GM19468 (cell line): Measurements from ENCODE around the gene ZIC1.

Experiments used
- ATAC-seq: cut with Tn5 transposase; IDR thresholded peaks from one replicate; pipeline ENCODE4 v1.9.1; 2021; ENCODE audit warnings: mild to moderate bottlenecking, moderate library complexity, moderate number of reproducible peaks; ENCODE audit not compliant: unreplicated experiment; ENCODE audit errors: extremely low read depth

Gene ZIC1

DNA sequence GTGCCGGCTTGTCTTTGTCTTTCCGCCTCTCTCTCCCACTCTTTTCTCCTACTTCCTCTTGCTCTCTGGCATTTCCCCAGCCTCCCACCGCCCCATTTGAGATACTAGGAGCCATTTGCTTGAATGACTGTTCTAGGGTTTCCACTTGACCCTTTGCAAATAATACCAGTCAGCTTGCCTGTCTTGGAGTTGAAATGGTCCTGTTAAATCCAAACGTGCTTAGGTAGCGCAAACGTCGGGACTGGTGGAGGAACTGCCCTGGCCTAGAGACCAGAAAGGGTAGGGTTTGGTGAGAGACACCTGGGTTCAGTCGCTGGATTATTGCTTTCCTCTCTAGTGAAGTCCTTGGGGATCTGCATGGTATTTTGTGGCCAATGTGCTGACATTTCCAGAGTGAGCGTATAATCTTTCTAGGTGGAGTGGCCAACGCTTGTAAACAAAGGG is 10.6 kb downstream of the ZIC1 start:
- ATAC-seq: no peak

GRCh38 chr3:147420353-147421183 is 11.4 kb downstream of the ZIC1 start:
- ATAC-seq: no peak

GRCh38 chr3:147421184-147421912 is 12.2 kb downstream of the ZIC1 start:
- ATAC-seq: no peak

DNA sequence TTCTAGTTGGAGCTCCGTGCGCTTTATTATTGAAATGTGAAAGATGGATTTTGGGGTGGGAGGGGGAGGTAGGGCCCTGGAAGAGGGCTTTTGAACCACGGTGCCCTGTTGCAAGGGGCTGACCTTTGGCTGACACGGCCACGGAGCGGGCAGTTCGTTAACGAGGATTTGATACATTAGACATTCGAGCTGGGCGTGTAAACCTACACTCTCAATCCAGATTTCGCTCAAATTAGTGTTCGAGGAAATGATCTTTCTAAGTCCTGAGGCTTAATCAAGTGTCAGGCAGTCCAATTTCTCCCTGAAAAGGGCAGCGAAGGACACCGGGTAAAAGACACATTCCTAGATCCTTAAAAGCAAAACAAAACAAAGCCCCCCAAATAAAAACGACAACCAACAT is 13.0 kb downstream of the ZIC1 start:
- no peak for ATAC-seq

DNA sequence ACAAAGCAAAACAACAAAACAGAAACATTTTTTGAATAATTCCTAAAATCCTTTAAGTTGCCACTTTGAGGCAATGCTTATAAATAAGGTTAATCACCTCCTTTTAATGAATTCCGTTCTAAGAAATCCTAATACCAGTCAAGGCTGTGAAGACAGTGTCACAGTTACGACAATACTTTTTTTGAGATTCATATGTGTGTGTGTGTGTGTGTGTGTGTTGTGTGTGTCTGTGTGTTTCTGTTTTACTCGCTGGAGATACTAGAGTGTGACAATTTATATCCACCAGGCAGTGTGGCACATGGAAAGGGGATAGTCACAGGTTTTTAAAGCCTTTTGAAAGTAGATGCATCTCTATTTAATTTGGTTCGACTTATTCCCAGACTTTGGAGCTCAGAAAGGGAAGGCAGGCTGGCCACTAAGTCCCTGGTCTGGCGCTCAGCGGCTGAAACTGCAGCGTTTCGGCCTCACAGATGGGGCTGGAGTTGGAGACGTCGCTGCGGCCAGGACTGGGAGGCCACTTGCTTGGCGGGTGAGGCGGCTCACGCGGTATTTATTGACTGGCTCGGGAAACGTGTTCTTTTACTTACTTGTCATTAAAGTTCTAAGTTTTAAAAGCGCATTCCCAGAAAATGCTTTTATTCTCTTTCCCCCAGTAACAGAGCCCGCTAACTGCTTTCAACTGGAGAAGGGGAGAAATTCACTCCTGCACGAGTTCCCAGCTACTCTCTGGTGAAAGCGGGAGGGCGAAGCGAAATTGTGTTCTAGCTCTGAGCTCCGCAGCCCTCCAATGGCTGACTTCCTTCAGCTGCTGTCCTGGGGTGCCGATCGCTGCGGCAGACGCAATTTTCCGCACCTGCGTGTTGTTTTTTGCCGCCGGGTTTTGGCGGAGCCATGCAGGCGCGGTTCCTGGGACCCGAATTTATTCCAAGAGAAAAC is 13.7 kb downstream of the ZIC1 start:
- ATAC-seq: no peak

DNA sequence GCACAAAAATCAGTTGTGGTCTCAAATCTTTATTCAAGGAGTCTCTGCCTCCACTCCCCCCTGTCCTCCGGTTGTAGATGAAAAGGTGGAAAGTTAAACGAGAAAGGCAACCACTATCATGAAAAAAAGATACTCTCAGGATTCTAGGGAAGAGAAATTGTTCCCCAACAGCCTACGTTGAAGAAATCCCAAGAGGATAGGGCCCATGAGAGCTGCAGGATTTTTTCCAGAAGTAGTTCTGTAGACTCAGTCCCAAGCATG is 14.3 kb downstream of the ZIC1 start:
- no peak for ATAC-seq

- no peak for ATAC-seq
Observed at GRCh38 chr3:147423798-147424580, 14.8 kb downstream of the ZIC1 start.

- no peak for ATAC-seq
Observed at GRCh38 chr3:147424581-147425387, 15.6 kb downstream of the ZIC1 start.

DNA sequence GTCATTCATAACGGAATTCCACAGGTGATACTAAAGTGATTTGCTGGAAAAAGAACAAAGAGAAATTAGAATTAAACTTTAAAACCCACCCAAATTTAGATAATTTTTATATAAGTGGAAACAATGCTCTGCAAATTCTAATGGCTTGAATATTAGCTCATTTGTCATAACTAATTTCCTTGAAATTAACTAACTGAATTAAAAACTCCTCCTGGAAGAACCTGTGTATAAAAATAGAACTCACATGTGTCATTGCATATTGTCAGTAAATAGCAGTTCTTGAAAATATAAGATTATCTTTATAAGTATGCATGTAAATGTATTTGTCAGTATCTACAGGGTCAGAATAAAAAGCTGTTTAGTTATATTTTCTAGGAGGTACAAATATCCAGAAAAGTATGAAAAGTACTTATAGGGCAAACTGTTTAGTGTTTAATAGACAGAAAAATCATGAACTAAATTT is 16.3 kb downstream of the ZIC1 start:
- ATAC-seq: no peak

GRCh38 chr3:147426931-147427330 is 17.8 kb downstream of the ZIC1 start:
- no peak for ATAC-seq

DNA sequence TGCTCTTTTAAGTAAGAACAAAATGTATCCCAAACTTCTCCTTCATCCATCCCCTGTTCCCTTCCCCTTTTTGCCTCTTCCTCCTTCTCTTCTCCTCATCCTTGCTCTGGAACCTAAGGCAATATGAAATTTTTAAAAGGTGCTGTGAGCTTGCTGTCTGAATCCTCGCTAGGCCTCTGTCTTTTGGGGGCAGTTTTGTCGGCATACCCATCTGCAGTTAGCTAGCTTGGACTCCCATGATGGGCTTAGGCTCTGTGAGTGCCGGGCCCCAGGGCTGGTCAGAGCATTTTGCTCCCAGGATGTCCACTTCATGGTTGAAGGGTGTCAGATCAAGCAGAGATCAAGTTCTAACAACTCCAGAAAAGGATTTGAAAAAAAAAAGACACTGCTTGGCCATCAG is 18.6 kb downstream of the ZIC1 start:
- ATAC-seq: no peak

DNA sequence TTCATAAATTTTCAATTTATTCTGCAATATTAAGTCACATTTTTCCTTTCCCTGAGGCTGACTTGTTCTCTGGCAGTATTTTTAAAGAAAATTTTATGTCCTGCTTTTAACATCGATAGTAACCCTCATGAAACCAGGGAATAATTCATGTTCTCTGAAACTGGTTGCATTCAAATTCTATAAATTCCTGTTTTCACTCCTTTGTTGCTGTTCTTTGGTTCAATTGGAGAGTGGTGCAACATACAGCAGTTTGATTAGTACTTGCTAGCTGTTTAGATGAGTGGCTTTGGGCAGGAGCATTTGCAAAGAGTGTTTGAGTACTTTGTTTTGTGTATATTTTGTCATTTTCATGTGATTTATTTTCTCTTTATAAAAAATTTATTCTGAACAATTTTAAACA is 19.2 kb downstream of the ZIC1 start:
- ATAC-seq: no peak

- ATAC-seq: no peak
Observed at GRCh38 chr3:147428754-147429153, 19.6 kb downstream of the ZIC1 start.

GRCh38 chr3:147431751-147432150 is 22.6 kb downstream of the ZIC1 start:
- no peak for ATAC-seq

DNA sequence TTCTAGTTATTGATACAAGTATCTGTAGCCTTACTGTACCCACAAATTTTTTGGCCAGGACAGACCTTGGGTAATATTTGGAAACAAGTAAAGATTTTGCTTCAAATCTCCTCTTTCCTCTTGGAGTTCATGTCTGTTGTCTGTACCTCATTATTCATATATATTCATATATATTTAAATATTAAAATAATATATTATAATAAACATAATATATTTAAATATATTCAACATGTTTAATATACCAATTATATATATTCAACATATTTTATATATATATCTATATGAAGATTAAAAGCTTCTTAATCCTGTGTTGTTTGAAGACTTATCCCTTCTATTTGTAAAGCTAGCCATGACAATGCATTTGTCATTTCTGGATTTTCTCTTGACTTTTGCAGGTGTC is 38.1 kb downstream of the ZIC1 start:
- ATAC-seq: no peak

- no peak for ATAC-seq
Observed at GRCh38 chr3:147449669-147450068, 40.5 kb downstream of the ZIC1 start.

DNA sequence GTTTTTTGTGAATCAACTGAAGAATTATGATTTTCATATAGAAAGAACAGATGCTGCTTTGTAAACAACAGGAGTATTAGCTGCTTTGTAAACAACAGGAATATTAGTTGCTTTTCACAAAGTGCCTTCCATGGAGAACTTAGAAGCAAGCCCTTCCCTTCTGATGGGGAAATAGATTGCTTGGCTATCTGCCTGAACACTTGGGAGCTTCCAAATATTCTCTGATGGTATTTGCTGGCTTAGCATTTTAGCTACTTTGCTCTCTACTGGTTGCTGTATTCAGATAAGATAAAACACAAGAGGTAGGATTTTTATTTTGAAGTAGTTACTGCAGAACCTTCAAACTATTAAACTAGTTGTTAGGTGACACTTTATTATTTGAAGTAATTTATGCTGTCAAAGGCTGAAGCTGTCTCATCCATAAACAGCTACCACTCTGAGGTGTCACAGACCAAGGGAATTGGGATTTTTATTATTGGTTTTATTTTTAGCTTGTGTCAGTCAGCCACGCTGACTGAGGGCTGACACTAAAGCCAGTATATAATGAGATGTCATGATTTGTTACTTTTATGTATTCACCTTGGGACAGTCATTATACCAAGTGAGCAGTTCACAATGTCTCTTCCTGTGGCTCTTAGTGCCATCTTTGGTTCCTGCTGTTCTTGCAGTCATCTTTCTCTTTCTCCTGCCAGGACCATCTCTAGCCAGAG is 50.0 kb downstream of the ZIC1 start:
- no peak for ATAC-seq

DNA sequence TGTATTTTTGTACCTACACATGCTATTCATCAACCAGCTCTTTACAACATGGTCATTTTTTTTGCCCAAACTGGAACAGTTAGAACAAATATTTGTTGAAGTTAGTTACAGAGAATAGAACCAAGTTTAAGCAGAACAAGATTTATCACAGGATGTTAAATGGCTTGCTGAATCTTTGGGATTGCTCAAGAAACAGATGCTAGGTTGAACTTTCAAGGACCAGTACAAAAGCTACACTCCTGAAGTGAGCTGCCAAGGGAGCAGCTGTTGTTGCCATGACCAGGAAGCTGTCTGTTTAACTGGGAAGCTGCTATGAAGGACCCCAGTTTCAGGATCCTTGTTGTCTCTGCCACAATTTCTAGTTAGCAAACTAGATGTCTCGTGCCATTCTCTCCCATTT is 53.7 kb downstream of the ZIC1 start:
- ATAC-seq: no peak
